ENCODE measurements around the gene NAA25. TPM values are rescaled to one million over a fixed set of nuclear protein-coding genes. Genes with fewer than 3 reads are reported as not detected.
"Not testable (repeated sequence)": the region's sequence is repeated elsewhere in the genome, so short reads cannot be mapped to it uniquely, and the experiment has no call there.

The NAA25 gene
- total RNA-seq, 1 donor from 2014 or later = 23.1 TPM

DNA sequence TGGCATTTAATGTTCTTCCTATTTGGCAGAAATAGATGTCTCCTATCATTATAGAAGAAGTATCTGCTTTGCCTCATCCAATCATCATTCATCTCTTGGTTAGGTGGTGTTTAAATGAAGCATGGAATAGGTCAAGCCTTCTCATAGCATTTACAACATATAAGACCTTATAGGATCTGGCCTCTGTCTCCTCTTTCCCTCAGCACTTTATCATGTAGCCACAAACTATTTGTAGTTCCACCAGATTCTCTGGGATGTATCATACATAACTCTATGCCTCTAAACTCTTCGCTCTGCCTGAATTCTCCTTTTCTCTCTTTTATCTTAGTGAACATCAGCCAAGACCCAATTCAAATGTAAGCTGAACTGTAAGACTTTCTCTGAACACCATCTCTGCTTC is 20.7 kb downstream of the NAA25 start:
- intact Hi-C loops (cut with DNase I) = no loop called here

DNA sequence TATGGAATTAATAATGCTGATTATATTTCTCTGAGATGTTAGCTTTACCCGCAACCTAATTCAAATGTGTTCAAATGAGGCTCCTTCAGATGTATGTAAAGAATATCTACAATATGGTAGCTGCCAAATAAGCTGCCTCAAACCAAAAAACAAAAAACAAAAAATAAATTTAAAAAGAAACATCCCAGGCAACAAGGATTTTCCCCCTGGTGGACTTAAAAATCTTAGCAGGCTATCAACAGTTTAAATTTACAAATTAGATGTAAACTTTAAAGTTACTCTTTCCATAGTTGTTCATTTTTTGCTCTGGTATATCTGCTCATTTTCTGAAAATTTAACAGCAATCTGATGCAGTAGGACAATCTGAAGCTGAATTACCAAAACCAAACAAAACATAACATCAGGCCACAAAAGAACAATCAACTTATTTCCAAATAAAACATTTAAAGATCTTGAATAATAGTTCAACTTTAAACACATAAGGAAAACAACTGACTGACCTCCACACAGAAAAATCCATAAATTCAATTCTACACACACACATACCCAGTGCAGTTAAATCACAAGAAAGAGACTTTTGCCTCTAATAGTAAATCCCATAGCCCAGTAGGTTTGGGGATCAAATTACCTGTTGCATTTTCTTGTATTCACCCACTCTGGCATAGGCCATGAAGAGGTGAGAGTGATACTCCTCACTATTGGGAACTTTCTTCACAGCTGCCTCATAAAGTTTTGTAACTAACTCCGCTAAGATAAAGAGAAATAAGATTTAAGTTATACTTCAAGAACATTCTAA is 21.3 kb downstream of the NAA25 start:
- no peak for DNase-seq (ENCODE audit: low spot score)
- intact Hi-C loops (cut with DNase I) = no loop called here

More for the DNA sequence above, 20.7 kb downstream of the NAA25 start:
- DNase-seq (ENCODE audit: low spot score) = no peak

DNA sequence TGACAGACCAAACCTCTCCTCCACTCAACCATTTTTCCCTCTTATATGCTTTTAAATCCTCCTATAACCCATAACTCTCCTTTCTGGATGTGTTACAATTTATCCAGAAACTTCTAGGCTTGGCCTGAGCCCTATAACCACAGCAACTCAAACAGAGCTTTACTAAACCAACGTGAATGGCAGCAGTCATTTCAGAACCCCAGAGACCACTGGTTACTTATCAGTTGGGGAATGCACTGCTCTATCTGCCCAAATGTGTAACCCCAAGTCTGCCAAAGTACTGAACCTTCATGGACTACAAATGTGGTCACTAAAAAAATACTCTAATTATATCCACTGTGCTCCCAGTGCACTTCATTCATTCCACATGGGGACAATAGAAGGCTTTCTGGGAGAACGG is 42.0 kb downstream of the NAA25 start:
- intact Hi-C loops (cut with DNase I) = no loop called here
- DNase-seq (ENCODE audit: low spot score) = no peak

DNA sequence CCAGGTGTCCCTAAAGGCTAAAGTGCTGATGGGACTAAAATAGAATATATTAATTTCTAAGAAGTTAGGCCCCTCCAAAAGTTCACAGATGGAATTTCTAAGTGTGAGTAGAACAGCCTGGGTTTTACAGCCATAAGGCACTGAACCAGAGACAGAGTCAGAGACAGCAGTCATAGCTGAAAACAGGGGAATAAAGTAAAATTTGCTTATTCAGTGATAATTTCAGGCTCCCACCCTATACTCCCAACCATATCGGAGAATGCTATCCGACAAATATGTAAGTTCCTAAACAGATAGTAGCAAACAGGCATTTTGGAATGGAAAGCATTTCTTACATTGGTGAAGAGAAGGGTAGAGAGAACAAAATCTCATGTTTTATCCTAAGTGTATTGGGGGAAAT is 45.3 kb downstream of the NAA25 start:
- no peak for DNase-seq (ENCODE audit: low spot score)
- intact Hi-C loops (cut with DNase I) = no loop called here

DNA sequence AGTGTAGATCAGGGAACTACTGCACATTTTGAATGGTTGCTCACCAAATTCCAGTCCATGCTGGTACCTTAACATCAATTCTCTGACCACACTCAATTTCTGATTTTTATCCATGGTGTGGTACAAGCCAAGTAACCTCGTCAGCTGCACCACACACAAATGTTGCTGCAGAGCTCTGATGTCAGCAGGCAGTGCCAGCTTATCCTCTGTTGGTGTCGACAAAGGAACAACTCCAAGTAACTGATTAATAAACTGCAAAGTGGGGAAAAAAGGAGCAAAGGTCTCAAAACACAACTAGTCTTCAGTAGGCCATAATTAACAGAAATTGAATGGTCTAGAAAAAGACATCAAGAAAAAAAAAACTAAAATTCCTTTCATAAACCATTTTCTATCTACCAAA is 47.4 kb downstream of the NAA25 start:
- no peak for DNase-seq (ENCODE audit: low spot score)
- intact Hi-C loops (cut with DNase I) = no loop called here

DNA sequence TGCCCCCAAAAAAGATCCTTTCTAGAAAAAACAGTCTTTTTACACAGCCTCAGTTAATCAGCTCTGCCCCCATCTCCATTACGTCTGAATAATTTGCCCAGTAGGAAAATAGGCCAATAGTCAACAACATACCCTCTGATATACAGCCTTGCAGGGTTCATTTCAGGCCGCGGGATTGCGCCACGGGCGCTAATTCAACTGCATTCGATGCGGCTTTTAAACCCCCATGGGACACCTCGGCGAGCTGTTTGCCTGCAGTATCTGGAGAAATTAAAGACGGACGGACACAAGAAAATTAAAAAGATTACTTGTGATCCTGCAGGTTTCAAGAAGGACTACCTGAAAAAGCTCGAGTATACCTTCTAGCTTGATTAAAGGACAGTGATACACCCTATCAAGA is 59.2 kb downstream of the NAA25 start:
- intact Hi-C loops (cut with DNase I) = no loop called here
- DNase-seq (ENCODE audit: low spot score) = no peak

DNA sequence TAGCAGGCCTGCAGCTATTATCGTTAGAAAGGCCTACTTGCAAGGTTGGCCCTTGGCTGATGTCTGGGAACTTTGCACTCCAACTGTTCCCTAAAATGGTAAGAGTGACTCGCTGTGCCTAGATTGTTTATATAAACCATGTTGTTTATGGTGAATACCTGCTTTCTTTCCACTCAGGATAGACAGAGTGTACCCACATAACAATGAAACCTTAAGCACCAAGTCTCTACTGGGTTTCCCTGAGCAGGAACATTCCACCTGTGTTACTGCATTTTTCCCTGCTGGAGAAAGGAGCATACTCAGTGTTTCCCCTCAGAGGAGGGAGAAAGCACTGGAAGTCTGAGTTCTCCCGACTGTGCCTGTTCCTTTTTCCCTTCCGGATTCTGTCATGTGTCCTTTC is 62.6 kb downstream of the NAA25 start:
- intact Hi-C loops (cut with DNase I) = no loop called here
- DNase-seq (ENCODE audit: low spot score) = no peak

DNA sequence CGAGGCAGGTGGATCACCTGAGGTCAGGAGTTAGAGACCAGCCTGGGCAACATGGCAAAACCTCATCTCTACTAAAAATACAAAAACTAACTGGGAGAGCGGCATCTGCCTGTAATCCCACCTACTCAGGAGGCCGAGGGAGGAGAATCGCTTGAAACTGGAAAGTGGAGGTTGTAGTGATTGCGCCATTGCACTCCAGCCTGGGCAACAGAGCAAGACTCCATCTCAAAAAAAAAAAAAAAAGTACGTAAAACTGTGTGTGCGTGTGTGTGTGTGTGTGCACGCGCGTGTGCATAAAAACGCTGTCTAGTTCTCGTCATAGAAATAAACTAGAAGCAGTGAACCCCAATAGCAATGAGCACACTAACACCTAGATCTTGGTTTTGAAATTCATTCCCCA is 72.0 kb downstream of the NAA25 start:
- intact Hi-C loops (cut with DNase I); DNase-seq (ENCODE audit: low spot score): not testable (repeated sequence)

DNA sequence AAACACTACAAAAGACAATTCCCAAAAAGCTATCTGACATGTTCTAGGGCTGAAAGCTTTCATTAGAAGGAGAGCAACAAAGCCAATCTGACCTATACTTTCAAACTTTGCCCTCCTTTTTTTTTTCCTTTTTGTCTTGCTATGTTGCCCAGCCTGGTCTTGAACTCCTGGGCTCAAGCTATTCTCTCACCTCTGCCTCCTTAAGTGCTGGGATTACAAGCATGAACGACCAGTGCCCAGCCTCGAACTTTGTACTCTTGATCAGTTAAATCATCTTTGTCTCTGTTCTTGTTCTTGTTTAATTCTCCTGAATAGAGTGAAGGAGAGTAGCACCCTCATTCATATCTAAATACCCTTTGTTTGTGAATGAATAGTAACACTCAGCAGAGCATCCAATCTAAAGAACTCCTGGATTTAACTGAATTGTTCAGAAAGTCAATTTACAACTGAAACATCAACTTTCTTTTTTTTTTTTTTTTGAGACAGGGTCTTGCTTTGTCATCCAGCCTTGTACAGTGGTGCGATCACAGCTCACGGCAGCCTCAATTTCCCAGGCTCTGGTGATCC is 73.3 kb downstream of the NAA25 start:
- intact Hi-C loops (cut with DNase I) = no loop called here
- no peak for DNase-seq (ENCODE audit: low spot score)

DNA sequence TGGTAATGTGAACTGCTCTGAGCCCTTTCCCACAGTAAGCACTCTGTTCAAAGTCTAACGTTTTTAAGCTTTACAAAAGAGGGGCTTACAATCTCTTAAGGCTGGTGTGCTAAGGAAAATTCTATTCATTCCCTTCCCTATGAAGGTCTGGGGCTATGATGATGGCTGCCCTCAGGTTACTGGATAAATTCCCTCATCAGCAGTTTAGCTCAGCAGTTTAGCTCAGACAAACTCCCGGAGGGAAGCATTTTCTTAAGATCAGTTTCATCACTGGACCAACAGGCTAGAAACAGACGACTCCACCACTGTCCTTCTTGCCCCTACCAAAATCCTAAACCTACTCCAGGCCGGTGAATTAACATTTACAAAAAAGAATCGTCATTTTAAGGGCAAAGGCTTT is 76.3 kb downstream of the NAA25 start:
- no peak for DNase-seq (ENCODE audit: low spot score)
- intact Hi-C loops (cut with DNase I) = no loop called here

DNA sequence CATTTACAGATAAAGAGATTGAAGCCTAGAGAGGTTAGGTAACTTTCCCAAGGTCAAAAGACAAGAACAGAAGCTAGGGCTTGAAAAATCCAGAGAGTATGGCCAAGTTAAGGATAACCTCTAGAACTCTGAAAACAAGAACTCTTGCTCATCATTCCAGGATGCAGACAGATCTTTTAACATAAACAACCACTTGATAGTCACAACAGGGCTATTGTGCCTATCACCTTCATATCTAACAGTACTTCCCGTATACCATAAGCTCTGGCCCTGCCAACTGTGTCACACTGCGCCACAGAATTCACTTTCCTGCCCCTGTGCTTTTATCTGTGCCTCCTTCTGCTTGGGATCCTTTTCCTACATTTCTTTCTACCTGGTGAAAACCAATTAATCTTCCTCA is 77.1 kb downstream of the NAA25 start:
- intact Hi-C loops (cut with DNase I) = no loop called here

DNA sequence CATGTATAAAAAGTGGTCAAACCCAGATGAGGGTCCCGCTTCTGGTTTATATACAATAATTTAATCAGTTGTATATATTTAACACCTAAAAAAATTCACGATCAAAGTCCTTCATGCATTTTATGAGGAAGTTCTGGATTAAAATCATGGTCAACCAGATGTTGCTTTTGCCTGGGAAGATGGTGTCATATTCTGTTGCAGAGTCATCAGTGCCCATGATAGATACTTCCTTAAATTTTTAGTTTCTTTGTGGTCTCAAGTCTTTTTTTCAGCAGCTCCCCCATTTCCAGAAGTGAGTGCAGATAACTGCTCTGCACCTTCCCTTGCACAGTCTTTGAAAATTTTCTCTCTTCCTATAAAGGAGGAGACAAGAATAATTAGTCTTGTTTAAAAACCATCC is 79.3 kb downstream of the NAA25 start:
- intact Hi-C loops (cut with DNase I) = no loop called here
- DNase-seq (ENCODE audit: low spot score) = no peak

More for the DNA sequence above, 77.1 kb downstream of the NAA25 start:
- no peak for DNase-seq (ENCODE audit: low spot score)

DNA sequence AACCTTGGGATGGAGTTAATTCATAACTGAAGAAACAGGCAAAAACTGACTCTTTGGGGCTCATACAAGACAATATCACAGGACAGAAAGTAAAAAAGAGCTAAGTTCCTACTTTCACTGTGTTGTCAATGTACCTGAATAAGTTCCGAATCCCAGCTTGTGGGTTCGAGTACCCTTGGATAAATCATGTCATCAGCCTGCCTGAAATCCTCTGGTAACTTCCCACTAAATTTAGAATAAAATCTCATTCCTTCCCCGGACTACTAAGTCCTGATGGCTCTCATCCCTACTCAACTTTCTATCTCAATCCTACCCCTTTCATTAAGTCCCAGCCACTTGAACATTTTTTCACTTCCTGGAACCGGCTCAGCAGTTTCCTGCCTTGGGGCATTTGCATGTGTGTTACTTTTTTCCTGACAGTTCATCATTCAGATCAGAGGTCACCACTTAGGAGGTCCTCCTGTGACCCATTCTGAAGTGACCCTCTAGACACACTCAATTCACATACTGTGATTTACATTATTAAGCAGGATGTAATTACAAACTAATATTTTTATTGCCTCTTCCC is 82.7 kb downstream of the NAA25 start:
- intact Hi-C loops (cut with DNase I) = no loop called here
- DNase-seq (ENCODE audit: low spot score) = no peak

DNA sequence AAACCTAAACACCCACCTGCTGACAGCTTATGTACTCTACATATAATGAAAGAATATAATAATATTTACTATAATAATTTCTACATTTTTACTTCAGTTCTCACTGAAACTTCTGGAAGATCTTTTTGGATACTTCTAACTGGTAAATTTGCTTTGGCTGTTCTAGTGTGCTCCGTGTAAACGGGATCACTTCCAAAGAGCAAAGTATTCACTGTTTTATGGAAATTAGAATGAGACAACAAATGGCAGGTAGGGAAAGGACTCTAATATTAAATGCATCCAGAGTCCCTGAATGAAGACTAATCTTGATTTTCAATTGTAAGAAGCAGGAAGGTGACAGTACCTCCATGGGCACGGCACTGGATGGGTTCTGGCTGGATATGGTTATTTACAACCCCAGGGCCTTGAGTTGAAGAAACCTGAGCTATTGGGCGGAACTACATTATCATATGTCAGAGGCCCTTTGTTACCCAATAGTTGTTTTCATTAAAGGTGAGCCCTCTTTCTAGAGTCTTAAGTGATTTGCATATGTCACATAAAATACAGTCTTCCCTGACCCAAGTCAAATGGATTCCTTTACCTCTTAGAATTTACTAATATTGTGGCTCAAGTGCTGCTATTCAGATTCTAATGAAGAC is 84.7 kb downstream of the NAA25 start:
- intact Hi-C loops (cut with DNase I) = no loop called here
- DNase-seq (ENCODE audit: low spot score) = no peak

DNA sequence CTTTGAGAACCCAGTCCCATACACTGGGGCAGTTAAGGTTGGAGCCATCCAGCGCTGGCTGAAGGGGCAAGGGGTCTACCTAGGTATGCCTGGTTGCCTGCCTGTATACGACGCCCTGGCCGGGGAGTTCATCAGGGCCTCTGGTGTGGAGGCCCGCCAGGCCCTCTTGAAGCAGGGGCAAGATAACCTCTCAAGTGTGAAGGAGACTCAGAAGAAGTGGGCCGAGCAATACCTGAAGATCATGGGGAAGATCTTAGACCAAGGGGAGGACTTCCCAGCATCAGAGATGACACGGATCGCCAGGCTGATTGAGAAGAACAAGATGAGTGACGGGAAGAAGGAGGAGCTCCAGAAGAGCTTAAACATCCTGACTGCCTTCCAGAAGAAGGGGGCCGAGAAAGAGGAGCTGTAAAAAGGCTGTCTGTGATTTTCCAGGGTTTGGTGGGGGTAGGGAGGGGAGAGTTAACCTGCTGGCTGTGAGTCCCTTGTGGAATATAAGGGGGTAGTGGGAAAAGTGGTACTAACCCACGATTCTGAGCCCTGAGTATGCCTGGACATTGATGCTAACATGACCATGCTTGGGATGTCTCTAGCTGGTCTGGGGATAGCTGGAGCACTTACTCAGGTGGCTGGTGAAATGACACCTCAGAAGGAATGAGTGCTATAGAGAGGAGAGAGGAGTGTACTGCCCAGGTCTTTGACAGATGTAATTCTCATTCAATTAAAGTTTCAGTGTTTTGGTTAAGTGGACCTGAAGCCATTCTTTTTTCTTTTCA is 86.2 kb downstream of the NAA25 start:
- DNase-seq (ENCODE audit: low spot score) = no peak
- intact Hi-C loops (cut with DNase I) = no loop called here

DNA sequence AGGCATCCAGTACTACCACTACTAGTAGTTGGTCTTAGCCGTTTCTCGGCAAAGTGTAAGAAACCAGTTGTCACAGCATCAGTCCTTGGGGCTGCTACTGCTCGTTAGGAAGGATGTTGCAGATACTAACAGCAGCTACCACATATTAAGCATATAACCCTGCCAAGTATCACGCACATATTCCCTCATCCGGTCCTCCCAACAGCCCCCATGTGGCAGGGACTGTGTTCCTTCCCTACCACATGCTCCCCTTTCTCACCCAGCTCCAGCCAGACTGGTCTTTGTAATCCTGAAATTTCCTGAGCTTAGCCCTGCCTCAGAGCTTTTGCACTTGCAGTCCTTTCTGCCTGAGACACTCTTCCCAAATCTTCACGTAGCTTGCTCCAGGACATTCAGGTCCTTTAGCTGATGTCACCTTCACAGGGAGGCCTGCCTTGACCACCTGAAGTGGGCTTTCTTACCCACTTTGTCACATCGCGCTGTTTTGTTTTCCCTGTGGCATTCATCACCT is 87.6 kb downstream of the NAA25 start:
- intact Hi-C loops (cut with DNase I) = no loop called here
- no peak for DNase-seq (ENCODE audit: low spot score)

DNA sequence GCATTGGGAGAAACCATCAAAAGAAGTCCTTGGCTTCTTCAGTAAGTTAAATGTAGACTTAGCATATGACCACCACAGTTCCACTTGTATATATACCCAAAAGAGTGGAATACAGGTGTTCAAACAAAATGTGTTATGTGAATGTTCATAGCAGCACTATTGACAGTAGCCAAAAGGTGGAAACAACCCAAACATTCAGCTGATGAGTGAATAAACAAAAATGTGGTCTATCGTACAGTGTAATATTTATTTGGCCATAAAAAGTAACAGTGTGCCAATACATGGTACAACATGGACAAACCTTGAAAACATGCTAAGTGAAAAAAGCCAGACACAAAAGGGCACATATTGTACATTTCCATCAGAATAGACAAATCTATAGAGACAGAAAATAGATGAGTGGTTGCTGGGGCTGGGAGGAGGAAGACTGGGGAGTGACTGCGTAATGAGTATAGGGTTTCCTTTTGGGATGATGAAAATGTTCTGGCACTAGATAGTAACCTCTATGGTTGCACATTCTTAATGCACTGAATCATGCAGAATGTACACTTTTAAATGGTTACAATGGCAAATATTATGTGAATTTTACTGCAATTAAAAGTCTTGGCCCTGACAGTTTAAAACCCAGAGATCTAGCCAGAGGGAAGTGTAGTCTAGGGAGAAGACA is 89.9 kb downstream of the NAA25 start:
- intact Hi-C loops (cut with DNase I) = no loop called here
- no peak for DNase-seq (ENCODE audit: low spot score)

DNA sequence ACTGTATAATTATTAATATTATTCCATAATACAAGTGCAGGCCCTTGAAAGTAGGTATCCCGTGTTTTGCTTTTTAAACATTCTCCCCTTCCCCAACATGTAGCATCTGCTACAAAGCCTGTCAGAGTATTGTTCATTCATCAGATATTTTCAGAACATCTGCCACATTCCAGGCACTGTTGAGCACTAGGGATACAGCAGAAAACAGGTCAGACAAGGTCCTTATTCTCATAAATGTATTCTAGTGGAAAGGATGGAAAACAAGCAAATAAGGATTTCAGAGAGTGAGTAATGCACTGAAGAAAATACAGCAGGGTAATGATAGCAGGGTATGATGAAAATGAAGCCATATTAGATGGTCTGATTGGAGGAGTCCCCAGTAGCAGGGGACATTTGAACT is 91.5 kb downstream of the NAA25 start:
- no peak for DNase-seq (ENCODE audit: low spot score)
- intact Hi-C loops (cut with DNase I) = no loop called here

DNA sequence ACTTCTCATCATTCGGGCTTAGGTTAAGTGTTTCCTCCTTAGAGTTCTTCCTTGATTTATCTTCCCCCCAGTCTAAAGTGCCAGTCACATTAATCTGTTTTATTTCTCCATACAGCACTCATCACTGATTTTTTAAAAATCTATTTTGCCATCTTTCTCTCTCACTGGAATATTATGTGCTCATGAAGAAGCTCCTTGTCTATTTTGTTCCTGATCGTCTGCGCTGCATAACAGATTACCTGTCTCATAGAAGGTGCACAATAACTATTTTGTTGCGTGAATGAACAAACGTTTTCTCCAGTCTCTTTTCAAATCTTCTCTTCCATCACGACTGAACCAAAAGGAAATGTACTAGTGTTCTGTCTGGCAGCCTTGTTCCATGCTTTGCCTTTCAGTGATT is 92.6 kb downstream of the NAA25 start:
- no peak for DNase-seq (ENCODE audit: low spot score)
- intact Hi-C loops (cut with DNase I) = no loop called here

Data from cardiac septum (tissue), 1 donor.